GM21515 (cell line): ENCODE measurements around the gene ZBBX.

Source experiments
- ATAC-seq: cut with Tn5 transposase; IDR thresholded peaks from one replicate; pipeline ENCODE4 v1.9.1; 2021; ENCODE audit not compliant: unreplicated experiment

ZBBX gene

DNA sequence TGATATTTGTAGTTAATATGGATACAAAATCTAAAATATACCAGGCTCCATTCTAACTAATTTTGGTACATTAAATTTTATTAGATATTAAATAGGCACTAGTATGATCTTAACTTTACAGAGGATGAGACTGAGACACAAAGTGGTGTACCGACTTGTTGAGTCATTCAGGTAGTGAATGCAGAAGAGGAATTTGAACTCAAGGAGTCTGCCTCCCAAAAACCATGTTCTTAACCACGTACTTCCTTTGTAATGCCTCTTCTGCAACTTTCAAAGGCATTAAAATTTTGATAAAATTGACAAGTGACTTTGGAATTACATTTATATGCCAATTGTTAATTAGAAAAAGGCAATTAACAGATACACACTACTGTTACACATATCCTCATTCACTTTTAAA is 61.8 kb downstream of the ZBBX start:
- no peak for ATAC-seq

GRCh38 chr3:167306319-167306718 is 73.8 kb downstream of the ZBBX start:
- no peak for ATAC-seq

DNA sequence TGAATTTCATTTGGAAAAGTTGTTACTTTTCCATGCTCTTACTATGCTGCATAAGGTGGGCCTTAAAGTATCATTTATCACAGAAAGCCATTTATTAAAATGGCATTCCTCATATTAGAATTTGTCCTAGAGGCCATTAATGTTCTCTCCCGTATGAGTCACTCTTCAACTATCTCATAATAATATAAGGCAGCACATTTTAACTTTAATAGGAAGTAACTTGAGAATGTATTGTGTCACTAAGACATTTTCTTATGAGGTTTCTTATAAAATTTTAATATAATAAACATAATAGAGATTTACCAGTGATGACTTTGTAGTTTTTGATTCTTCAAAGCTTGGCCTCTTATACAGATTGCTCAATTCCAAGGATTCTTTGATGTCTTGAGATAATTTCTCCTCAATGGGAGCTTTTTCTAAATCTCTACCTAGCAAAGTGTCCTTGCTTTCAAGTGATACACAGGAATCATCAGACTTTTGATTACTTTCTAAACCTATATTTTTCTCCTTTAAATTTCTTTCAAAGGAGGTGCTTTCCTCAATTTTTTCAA is 74.7 kb downstream of the ZBBX start:
- no peak for ATAC-seq

DNA sequence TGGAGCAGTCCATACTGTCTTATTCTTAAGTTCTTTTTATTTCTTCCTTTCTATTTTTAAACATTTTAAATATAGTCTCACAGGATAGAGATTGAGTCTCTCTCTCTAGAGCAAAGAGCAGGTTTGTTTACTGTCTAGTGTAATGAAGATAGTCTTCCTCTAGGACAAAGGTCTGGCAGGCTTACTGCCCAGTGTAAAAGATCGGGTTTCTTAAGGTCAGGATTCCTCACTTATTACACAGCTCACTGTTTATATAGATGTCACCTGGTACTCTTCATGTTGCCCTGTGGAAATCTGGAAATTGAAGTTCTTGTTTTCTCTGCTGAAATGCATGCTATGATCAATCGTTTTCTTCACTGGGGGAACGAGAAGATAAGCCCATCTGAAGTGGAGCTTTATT is 76.0 kb downstream of the ZBBX start:
- ATAC-seq: no peak

DNA sequence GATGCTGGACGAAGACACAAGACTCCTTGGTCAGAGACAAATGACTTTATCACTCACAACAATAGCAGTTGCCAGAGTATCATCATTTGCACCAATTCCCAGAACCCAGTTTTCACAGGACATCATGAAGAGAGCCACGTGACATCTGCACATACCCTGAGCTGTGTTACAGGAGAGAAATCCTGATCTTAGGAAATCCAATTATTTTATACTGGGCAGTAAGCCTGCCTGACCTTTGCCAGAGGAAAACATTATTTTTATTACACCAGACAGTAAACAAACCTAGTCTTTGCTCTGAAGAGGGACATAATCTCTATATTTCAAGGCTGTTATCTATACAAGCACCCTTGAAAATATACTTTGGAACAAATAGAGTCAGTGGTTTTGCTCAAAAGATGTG is 77.4 kb downstream of the ZBBX start:
- ATAC-seq: no peak

DNA sequence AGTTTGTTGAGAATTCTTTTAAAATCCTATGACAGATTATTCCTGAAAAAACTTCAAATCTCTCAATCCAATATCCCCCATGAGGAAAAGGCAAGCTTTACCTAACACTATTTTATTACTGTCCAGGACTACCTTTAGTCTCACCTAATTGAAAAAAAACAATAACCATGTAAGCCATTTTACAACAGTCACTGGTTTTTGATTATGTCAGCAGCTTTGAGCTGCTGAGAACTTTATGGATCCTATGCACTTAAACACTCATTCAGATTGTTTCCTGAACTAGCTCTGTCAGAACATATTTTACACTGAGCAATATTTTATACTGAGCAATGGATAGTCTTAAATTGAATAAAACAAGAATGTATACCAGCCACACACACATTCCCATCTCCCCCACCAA is 79.9 kb downstream of the ZBBX start:
- no peak for ATAC-seq

GRCh38 chr3:167289435-167289834 is 90.7 kb downstream of the ZBBX start:
- no peak for ATAC-seq

DNA sequence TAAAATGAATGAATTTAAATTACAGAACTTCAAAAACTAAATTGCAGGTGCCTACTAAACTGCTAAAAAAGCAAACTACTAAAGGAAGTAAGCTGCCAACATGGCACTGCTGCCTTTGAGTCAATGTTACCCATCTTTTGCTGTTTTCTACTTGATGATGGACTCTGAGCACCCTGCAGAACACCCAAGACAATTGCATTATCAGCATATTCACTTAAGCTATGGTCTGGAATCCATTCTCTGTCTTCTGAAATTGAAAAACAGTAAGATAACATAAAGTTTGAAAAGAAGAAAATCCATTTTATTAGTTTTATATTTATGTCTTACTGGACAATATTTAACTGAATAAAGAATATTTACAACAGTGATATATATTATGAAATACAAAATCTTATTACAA is 91.4 kb downstream of the ZBBX start:
- ATAC-seq: no peak

DNA sequence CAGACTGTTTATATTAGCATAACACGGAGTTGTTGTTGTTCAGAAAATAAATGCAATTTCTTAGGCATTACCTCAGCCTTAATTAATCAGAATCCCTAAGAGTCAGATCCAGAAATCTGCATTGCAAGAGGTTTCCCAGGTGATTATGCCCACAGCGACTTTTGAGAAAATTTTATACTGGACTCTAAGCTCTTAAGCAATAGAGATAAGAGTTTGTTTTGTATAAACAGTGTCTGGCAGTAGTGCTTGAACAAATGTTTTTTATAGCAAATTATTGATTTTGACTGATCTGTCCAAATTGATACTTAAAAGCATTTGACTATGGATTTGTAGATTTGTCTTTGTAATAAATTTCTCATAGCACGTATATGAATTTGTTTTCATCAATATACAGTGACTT is 92.8 kb downstream of the ZBBX start:
- ATAC-seq: no peak

DNA sequence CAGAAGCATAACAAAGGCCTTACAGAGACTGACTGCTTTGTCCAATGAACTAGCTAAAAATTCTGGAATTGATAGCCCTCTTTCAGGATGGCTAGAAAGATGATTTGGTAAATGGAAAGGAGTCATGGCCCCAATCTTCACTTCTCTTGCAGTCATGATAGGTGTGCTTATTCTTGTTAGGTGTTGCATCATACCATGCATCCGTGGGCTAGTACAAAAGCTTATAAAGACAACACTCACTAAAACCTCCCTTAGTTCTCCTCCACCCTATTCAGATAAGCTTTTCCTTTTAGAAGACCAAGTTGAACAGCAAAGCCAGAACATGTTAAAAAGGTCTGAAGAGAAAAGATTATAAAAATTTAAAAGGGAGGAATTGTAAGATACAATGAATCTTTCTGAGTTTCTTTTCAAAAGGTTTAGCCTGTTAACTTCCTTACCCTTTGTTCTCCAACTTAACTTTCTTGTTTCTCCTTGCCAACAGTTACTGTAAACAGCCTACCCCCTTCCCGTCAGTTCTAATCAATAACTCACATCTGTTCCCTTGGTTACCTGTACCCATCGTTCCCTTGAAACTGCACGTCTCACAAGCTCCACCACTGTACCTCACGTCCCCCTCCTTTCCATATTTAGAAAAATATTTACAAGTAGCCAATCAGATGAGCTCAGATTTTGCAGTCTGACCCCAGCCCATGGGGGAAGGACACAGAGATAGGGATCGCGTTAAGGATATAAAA is 105.8 kb downstream of the ZBBX start:
- no peak for ATAC-seq

DNA sequence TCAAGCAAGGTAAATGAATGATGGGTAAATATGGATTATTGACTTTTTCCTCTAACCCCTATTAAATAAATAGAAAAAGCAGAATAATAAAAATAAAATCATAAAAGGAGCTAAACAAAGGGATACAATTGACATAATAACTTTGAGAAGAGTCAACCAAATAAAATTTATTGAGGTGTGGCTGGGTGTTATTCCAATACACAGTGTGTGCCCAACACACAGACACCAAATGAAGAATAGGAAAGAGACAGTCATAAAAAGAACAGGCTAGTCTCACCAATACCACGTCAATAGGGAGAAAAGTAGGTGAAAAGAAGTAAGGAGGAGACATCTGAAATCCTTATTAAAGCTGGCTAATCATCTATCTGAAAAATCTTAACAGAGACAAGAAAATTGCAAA is 127.1 kb downstream of the ZBBX start:
- ATAC-seq: no peak

- no peak for ATAC-seq
Measured at GRCh38 chr3:167251678-167252077, 128.4 kb downstream of the ZBBX start.

- no peak for ATAC-seq
Measured at GRCh38 chr3:167246252-167246651, 133.8 kb downstream of the ZBBX start.

DNA sequence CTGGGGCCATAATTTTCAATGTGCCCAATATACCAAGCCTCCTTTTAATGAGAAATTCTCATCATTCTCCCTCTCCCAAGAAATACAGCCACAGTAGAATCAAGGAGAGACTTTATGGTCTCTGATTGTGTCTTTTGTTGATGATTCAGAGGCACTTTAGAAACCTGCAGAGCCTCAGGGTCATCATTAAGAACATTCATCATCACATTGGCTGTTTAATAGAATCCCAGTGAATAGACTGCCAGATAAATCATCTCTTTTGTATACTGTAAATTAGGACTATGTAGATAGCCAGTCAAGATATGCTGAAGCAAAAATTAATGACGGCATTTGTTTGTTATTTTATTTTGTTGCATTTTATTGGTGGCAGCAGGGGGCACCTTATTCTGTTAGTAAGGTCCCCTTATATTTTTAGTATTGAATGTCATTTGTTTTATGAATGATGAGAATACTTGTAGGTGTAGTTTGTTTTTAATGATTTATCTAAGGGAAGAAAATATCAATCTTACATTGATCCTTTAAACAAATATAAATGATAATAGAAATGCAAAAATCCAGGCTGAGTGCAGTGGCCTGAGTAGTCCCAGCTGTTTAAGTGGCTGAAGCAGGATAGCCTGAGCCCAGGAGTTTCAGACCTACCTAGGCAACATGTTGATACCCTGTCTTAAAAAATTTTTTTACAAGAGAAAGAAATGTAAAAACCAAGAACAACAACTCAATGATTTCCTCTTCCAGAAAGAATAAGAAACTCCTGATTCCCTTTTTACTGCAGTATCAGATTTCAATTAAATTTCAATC is 138.8 kb downstream of the ZBBX start:
- ATAC-seq: no peak

DNA sequence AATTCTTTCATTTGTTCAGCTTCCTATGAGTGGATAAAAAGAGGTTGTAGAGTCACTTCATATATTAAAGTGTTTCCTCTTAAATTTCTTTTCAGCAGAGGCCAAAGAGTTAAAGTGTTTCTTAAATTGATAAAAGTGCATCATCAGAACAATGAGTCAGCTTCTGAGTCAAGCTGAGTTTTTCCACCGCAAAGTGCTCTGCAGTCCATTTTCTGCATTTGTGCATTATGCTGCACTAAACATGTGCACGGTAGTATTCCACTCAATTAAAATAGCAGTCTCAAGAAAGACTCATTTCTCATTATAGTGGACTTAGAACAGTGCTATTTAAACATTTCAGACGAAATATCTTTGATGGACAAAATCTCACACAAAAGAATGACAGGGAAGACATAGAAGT is 152.0 kb downstream of the ZBBX start:
- no peak for ATAC-seq

- ATAC-seq: no peak
Measured at GRCh38 chr3:167225821-167226220, 154.3 kb downstream of the ZBBX start.

DNA sequence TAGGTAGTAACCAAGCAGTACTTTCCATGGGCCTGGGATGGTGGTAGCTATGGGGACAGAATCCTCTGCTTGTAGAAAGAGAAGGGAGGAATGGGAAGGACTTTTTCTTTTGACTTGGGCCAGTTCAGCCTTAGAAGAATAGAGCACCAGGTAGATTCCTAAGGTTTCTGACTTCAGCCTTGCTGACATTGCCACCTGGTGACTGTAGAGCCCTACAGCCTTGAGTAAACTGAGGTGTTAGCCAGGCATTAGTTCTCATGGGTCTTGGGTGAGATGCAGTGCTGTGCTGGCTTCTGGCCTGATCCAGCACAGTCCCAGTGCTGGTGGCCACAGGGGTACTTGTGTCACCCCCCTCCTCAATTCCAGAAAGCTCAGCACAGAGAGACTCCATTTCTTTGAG is 171.1 kb downstream of the ZBBX start:
- no peak for ATAC-seq

- no peak for ATAC-seq
Measured at GRCh38 chr3:167203062-167203461, 177.0 kb downstream of the ZBBX start.

DNA sequence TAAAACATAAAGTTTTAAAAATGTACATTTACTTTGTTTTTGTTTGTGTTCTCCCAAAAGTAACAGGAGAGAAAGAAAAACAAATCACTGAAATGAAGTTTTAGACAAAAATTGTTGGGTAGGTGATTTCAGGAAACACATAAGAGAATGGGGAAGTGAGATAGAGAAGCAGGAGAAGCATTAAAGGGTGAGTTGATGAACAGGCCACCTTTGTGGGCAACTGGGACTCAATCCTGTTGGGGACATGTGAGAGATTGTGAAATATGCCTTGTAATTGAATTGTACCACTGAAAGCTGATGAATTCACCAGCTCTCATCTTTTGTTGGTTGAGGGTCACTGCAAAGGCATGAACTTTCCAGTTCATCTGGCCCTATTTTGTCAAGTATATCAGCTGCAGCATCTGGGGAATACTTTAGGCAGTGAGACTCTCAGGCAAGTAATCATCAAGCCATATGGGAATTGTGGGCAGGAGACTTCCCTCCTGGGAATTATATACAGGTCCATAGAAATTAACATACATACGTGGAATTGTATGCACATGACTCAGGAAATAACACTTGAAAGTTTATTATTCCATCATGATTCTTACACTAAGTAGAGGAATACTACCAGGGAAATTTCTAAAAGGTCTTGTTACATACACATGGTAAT is 181.0 kb downstream of the ZBBX start:
- ATAC-seq: no peak
